ENCODE results near the gene ASRGL1. TPM values are rescaled to one million over a fixed set of nuclear protein-coding genes. Genes with fewer than 3 reads are reported as not detected.
A peak's percentile ranks its signal among the peaks of the same experiment; 100 is the strongest.
"Not testable (repeated sequence)": the region's sequence is repeated elsewhere in the genome, so short reads cannot be mapped to it uniquely, and the experiment has no call there.

The ASRGL1 gene
- 1.2 TPM for total RNA-seq

GRCh38 chr11:62337303-62338181, at the start of gene ASRGL1:
Gene ASRGL1, plus strand, starts transcription at chr11:62337448. Its CDS starts 530 bp downstream, at chr11:62337978.
- ATAC-seq = peak; percentile 80

- peak; percentile 51 for ATAC-seq
Observed at GRCh38 chr11:62295504-62295903, 41.7 kb upstream of the ASRGL1 start.

- no peak for ATAC-seq
Observed at GRCh38 chr11:62298975-62299374, 38.3 kb upstream of the ASRGL1 start, which contains the start of gene SCGB1D4. Gene SCGB1D4, minus strand, starts transcription at chr11:62299075. Its CDS starts 65 bp downstream, at chr11:62299010.

GRCh38 chr11:62306227-62306626, 31.0 kb upstream of the ASRGL1 start:
- ATAC-seq = no peak

GRCh38 chr11:62307950-62308349, 29.3 kb upstream of the ASRGL1 start:
- no peak for ATAC-seq

- no peak for ATAC-seq
Observed at GRCh38 chr11:62309991-62310390, 27.3 kb upstream of the ASRGL1 start.

- ATAC-seq = no peak
Observed at GRCh38 chr11:62315431-62315830, 21.8 kb upstream of the ASRGL1 start.

GRCh38 chr11:62322524-62322923, 14.7 kb upstream of the ASRGL1 start:
- no peak for ATAC-seq

GRCh38 chr11:62324731-62325556, 12.3 kb upstream of the ASRGL1 start:
- ATAC-seq = peak; percentile 62

- ATAC-seq = not testable (repeated sequence)
Observed at GRCh38 chr11:62325781-62326180, 11.5 kb upstream of the ASRGL1 start.

- not testable (repeated sequence) for ATAC-seq
Observed at GRCh38 chr11:62326719-62327118, 10.5 kb upstream of the ASRGL1 start.

GRCh38 chr11:62327541-62327940, 9.7 kb upstream of the ASRGL1 start:
- not testable (repeated sequence) for ATAC-seq

- ATAC-seq = not testable (repeated sequence)
Observed at GRCh38 chr11:62331264-62331663, 6.0 kb upstream of the ASRGL1 start.

- ATAC-seq = no peak
Observed at GRCh38 chr11:62333768-62334167, 3.5 kb upstream of the ASRGL1 start.

GRCh38 chr11:62336949-62337302, 322 bp upstream of the ASRGL1 start:
- ATAC-seq = not testable (repeated sequence)

- no peak for ATAC-seq
Observed at GRCh38 chr11:62338218-62338617, 970 bp downstream of the ASRGL1 start.

GRCh38 chr11:62340269-62340901, 3.1 kb downstream of the ASRGL1 start:
- peak; percentile 49 for ATAC-seq

- ATAC-seq = no peak
Observed at GRCh38 chr11:62341588-62341987, 4.3 kb downstream of the ASRGL1 start.

GRCh38 chr11:62343646-62344190, 6.5 kb downstream of the ASRGL1 start:
- not testable (repeated sequence) for ATAC-seq

GRCh38 chr11:62344210-62344609, 7.0 kb downstream of the ASRGL1 start:
- ATAC-seq = no peak

- no peak for ATAC-seq
Observed at GRCh38 chr11:62345861-62346260, 8.6 kb downstream of the ASRGL1 start.

Measured in esophagus mucosa (tissue), 1 donor.